ENCODE measurements around the gene PRMT7. TPM values are rescaled to one million over a fixed set of nuclear protein-coding genes. Genes with fewer than 3 reads are reported as not detected.

Gene PRMT7
- total RNA-seq, 4 donors from 2014 or later, result 74.1 to 91.5 (median 78.0) TPM

- WGBS, 2 donors, result 92% methylated on average over 8 of the region's 8 CpGs
- no peak for DNase-seq (ENCODE audit: low spot score in 2 of 2)
- H3K4me1 ChIP-seq, result peaks cover 0 to 48% (median 8%) of the 10 kb centered on the region in 4 donors
These were observed 36.9 kb upstream of the PRMT7 start for GRCh38 chr16:68273896-68274295.

GRCh38 chr16:68274441-68274840 lies 36.4 kb upstream of the PRMT7 start:
- no peaks in the 10 kb centered on the region for H3K9me3 ChIP-seq
- no peak for TF ChIP-seq EP300 (IDR thresholded peaks at IDR 0.05)
- no peak for TF ChIP-seq POLR2A (IDR thresholded peaks at IDR 0.05)
- no peak for TF ChIP-seq CTCF (IDR thresholded peaks at IDR 0.05)
- 83 to 100% methylated on average over 4 of the region's 4 CpGs for WGBS, 2 donors
- no peak overlapping the region for H3K4me3 ChIP-seq
- H3K36me3 ChIP-seq, result peaks cover 0 to 24% (median 0%) of the 10 kb centered on the region in 3 donors
- no peaks in the 10 kb centered on the region for H3K27me3 ChIP-seq
- no peak for DNase-seq (ENCODE audit: low spot score in 2 of 2)
- H3K27ac ChIP-seq, result peak overlapping the region in 1 of 4 donors; percentile 73
- H3K4me1 ChIP-seq, result peaks cover 0 to 46% (median 8%) of the 10 kb centered on the region in 4 donors

More at GRCh38 chr16:68273896-68274295, 36.9 kb upstream of the PRMT7 start:
- Histone ChIP-seq H3K9me3 (no peaks in the 10 kb centered on the region), H3K4me3 (no peak overlapping the region), H3K27ac (peak overlapping the region in 1 of 4 donors; percentile 73), H3K36me3 (peaks cover 0 to 24% (median 0%) of the 10 kb centered on the region in 3 donors), H3K27me3 (no peaks in the 10 kb centered on the region)
- TF ChIP-seq EP300 (IDR thresholded peaks at IDR 0.05) (no peak), CTCF (IDR thresholded peaks at IDR 0.05) (no peak), POLR2A (IDR thresholded peaks at IDR 0.05) (no peak)

- peaks cover 0 to 24% (median 0%) of the 10 kb centered on the region in 3 donors for H3K36me3 ChIP-seq
- peaks cover 0 to 53% (median 9%) of the 10 kb centered on the region in 4 donors for H3K4me1 ChIP-seq
These were observed 35.1 kb upstream of the PRMT7 start for GRCh38 chr16:68275611-68276191.

GRCh38 chr16:68276223-68276622 lies 34.6 kb upstream of the PRMT7 start:
- WGBS, 2 donors, result 57 to 77% methylated on average over 3 of the region's 3 CpGs
- Histone ChIP-seq H3K36me3 (peaks cover 0 to 24% (median 0%) of the 10 kb centered on the region in 3 donors), H3K4me3 (no peak overlapping the region), H3K27me3 (no peaks in the 10 kb centered on the region), H3K27ac (peak overlapping the region in 3 of 4 donors; percentile 19 to 75 (median 57)), H3K9me3 (no peaks in the 10 kb centered on the region), H3K4me1 (peaks cover 0 to 59% (median 14%) of the 10 kb centered on the region in 4 donors)
- DNase-seq (ENCODE audit: low spot score in 2 of 2), result no peak
- TF ChIP-seq EP300 (IDR thresholded peaks at IDR 0.05) (peak in 1 of 2 donors; percentile 57), CTCF (IDR thresholded peaks at IDR 0.05) (no peak), POLR2A (IDR thresholded peaks at IDR 0.05) (no peak)

More at GRCh38 chr16:68275611-68276191, 35.1 kb upstream of the PRMT7 start:
- 62 to 72% methylated on average over 4 of the region's 4 CpGs for WGBS, 2 donors
- Histone ChIP-seq H3K27me3 (no peaks in the 10 kb centered on the region), H3K4me3 (no peak overlapping the region), H3K9me3 (no peaks in the 10 kb centered on the region), H3K27ac (peak overlapping the region in 3 of 4 donors; percentile 57 to 77 (median 73))
- DNase-seq (ENCODE audit: low spot score in 2 of 2), result no peak
- no peak for TF ChIP-seq EP300 (IDR thresholded peaks at IDR 0.05)
- TF ChIP-seq POLR2A (IDR thresholded peaks at IDR 0.05), result no peak
- no peak for TF ChIP-seq CTCF (IDR thresholded peaks at IDR 0.05)
